Kidney (tissue), 14 donors: ENCODE results near the gene KCP. TPM values are rescaled to one million over a fixed set of nuclear protein-coding genes. Genes with fewer than 3 reads are reported as not detected.
A peak's percentile ranks its signal among the peaks of the same experiment; 100 is the strongest.

Source experiments
- DNase-seq, 5 donors: peaks; one replicate each; pipeline ENCODE4 v3.0.0-alpha.2; 2013 to 2020
- FAIRE-seq: peaks from 2 replicates; lab custom pipeline; 2012; peaks lifted over from hg19 to GRCh38; lab: Jason Lieb, UNC
- H3K27ac ChIP-seq, 2 donors: one replicate each; pipeline ENCODE4 v1.7.0; 2013; ENCODE audit warnings: low read depth in 2 of 2, low read length in 2 of 2, inconsistent platforms in 1 of 2
- H3K27me3 ChIP-seq: one replicate; pipeline ENCODE4 v1.7.1; 2013; ENCODE audit warnings: low read length, inconsistent platforms; ENCODE audit not compliant: control insufficient read depth, insufficient read depth
- H3K36me3 ChIP-seq, 3 donors: one replicate each; pipeline versions ENCODE4 v1.7.0 to v1.7.1; 2013; ENCODE audit warnings: low read length in 3 of 3, control low read depth in 1 of 3, inconsistent platforms in 1 of 3; ENCODE audit not compliant: insufficient read depth in 3 of 3, control insufficient read depth in 2 of 3
- H3K4me1 ChIP-seq, 3 donors: one replicate each; pipeline versions ENCODE4 v1.7.0 to v1.7.1; 2013; ENCODE audit warnings: low read length in 3 of 3, inconsistent platforms in 1 of 3, low read depth in 1 of 3; ENCODE audit not compliant: control insufficient read depth in 2 of 3, insufficient read depth in 2 of 3
- H3K4me3 ChIP-seq, 3 donors: one replicate each; pipeline versions ENCODE4 v1.7.0 to v1.8.1; 2013; ENCODE audit warnings: low read length in 3 of 3, control low read depth in 1 of 3, inconsistent platforms in 1 of 3
- H3K9ac ChIP-seq, 3 donors: one replicate each; pipeline versions ENCODE4 v1.7.0 to v1.7.1; 2013; ENCODE audit warnings: low read length in 3 of 3, control low read depth in 1 of 3, inconsistent platforms in 1 of 3
- H3K9me3 ChIP-seq, 3 donors: one replicate each; pipeline versions ENCODE4 v1.7.0 to v1.7.1; 2013; ENCODE audit warnings: low read length in 3 of 3, control low read depth in 1 of 3, inconsistent platforms in 1 of 3; ENCODE audit not compliant: control insufficient read depth in 2 of 3, insufficient read depth in 1 of 3
- intact Hi-C: fragments of 100-400 bp; cut with DNase I; formaldehyde crosslinking; loops from one replicate; pipeline ENCODE4 v1.11.1; 2022
- polyA plus RNA-seq: library from polyadenylated mRNA; stranded (reverse); fragments of 350-450 nt; fragmentation: Illumina TruSeq; extraction: RNeasy Lipid Tissue Mini Kit (QIAGEN cat#74804); gene quantifications from one replicate; pipeline ENCODE4 v1.2.3, GENCODE V29; 2014; ENCODE audit warnings: low read depth, low replicate concordance; ENCODE audit not compliant: insufficient read depth
- total RNA-seq: library from RNA; stranded (reverse); fragmentation: NEBNext Ultra II Directional; extraction: Animal tissue kit (Norgen Biotek cat#: 25700); gene quantifications from one replicate; pipeline ENCODE4 v1.2.1, GENCODE V29; 2021
- TF ChIP-seq, protein P1 (sequence below): IDR thresholded peaks from 3 replicates; pipeline ENCODE4 v1.5.1; 2012; ENCODE audit warnings: mild to moderate bottlenecking, moderate library complexity, borderline replicate concordance; ENCODE audit not compliant: insufficient read depth; ENCODE audit errors: extremely low read depth
- donor health status: control.
- donor health status: control.
- donor health status: control.
- donor health status: control.
- donor health status: control.
- donor health status: DM: yes; HTN: yes; CAD: no.
- donor health status: Normal renal cell carcinoma (clear cell type).

KCP gene
- total and polyA plus RNA-seq, 2 donors from 2014 or later: 7.7 to 44.6 TPM

DNA sequence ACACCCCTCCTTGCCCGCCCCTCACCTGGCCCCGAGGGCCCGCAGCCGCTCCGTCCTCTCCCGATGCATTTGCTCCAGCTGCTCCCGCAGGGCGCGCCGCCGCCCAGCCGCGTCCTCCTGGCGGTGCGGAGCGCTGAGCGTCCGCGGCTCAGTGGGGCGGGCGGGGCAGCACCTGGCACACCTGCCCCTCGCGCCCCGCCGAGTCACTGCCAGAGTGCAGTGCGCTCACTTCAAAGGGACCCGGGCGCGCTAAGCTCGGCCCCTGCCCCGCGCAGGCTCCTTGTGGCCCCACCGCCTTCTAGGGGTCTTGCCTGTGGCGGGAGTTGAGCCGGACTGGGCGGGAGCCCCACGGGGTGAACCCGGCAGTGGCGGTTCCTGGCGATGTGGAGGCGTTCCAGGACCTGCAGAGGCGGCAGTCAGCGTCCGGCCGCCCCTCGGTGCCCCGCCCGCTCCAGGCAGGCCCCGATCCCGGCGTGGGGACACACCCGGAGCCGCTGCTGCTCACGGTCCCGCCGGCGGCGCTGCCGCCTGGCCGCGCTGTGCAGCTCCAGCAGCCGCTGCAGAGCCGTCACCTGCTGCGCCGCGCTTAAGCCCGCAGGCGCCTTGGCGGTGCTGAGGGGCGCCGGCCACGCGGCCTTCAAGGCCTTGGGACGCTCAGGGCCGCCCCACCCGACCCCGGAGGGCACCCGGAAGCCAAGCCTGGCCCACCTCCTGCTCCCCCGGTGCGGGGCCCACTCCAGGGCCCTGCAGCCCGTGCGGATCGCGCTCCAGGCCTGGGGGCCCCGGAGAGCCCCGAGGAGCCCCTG is 41.2 kb downstream of the KCP start:
- DNase-seq (peak; percentile 57 to 85 (median 76)), FAIRE-seq (no peak)
- H3K4me3 ChIP-seq: peak overlapping the region in 1 of 3 donors; percentile 49
- H3K4me1 ChIP-seq: peaks cover 0 to 13% (median 4%) of the 10 kb centered on the region in 3 donors
- H3K9me3 ChIP-seq: no peaks in the 10 kb centered on the region
- TF ChIP-seq, protein P1, sequence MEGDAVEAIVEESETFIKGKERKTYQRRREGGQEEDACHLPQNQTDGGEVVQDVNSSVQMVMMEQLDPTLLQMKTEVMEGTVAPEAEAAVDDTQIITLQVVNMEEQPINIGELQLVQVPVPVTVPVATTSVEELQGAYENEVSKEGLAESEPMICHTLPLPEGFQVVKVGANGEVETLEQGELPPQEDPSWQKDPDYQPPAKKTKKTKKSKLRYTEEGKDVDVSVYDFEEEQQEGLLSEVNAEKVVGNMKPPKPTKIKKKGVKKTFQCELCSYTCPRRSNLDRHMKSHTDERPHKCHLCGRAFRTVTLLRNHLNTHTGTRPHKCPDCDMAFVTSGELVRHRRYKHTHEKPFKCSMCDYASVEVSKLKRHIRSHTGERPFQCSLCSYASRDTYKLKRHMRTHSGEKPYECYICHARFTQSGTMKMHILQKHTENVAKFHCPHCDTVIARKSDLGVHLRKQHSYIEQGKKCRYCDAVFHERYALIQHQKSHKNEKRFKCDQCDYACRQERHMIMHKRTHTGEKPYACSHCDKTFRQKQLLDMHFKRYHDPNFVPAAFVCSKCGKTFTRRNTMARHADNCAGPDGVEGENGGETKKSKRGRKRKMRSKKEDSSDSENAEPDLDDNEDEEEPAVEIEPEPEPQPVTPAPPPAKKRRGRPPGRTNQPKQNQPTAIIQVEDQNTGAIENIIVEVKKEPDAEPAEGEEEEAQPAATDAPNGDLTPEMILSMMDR: no peak
- no peaks in the 10 kb centered on the region for H3K27me3 ChIP-seq
- H3K36me3 ChIP-seq: peaks cover 0 to 16% (median 0%) of the 10 kb centered on the region in 3 donors
- peak overlapping the region in 2 of 3 donors; percentile 19 to 39 for H3K9ac ChIP-seq
- intact Hi-C loops: no loop called here
- no peak overlapping the region for H3K27ac ChIP-seq

DNA sequence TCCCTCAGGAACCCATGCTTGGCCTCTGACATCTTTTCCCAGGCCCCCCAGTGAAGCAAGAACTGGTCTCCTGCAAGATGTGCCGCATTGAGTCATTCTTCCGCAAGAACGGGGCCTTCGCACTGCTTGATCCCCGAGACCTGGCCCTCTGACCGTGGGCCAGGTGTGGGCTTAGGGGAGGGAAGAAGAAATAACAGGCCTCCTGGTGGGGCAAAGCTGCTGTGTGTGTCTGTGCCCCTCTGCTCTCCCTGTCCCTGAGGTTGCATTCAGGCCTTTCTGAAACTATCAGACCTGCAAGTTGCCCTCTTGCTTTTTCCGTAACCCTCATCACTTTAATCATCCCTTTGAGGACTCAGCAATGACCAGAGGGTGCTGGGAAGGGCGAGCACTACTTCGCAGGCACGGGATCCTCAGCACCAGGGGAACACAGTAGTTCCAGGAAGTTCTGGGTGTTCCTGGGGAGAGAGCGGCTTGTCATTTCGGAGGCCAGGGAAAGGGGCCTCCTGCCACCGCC is 41.8 kb downstream of the KCP start:
- Histone ChIP-seq H3K9ac (peak overlapping the region in 2 of 3 donors; percentile 4 to 19), H3K4me3 (peak overlapping the region in 1 of 3 donors; percentile 49), H3K27me3 (no peaks in the 10 kb centered on the region), H3K4me1 (peaks cover 0 to 13% (median 5%) of the 10 kb centered on the region in 3 donors), H3K9me3 (no peaks in the 10 kb centered on the region), H3K27ac (no peak overlapping the region), H3K36me3 (peaks cover 0 to 16% (median 0%) of the 10 kb centered on the region in 3 donors)
- DNase-seq (no peak), FAIRE-seq (no peak)
- TF ChIP-seq, protein P1: no peak
- intact Hi-C loops: no loop called here

DNA sequence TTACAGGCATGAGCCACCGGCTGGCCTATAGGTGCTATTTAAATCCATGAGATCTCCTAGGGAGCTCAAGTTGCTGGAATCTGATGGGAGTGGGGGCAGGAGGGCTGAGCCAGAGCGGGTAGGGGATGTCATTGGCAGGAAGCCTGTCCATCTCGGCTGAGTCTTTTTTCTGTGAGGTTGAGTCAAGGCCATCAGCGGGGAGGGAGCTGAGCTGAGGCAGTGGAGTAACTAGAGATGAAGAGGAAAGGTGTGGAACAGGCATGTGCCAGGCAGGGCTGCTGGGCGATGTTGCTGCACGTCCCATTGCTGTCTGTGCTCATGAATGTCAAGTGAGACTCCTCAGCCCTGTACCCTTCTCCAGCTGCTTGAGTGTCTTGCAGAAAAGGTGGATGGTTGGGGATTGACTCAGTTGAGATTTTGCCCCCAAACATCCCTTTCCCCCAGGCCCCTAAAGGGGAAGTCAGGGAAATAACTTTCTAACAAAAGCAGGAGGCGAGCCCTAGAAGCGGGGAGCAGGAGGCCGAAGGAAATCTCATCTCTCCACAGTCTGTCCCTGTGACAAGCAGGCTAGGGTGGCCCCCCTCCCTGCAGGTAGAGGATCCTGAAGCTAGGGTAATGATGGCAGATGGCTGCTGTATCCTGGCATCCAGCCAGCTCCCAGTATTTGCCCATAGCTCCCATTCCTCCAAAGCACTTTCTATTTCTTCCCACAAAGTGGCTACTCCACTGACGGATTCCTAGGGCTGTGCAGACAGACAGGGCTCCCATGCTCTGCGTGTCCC is 42.5 kb downstream of the KCP start:
- H3K36me3 ChIP-seq: peaks cover 0 to 16% (median 0%) of the 10 kb centered on the region in 3 donors
- H3K4me1 ChIP-seq: peaks cover 0 to 13% (median 7%) of the 10 kb centered on the region in 3 donors
- no peaks in the 10 kb centered on the region for H3K27me3 ChIP-seq
- DNase-seq: peak in 1 of 5 donors; percentile 40
- intact Hi-C loops: no loop called here
- H3K4me3 ChIP-seq: no peak overlapping the region
- no peak overlapping the region for H3K9ac ChIP-seq
- no peak overlapping the region for H3K27ac ChIP-seq
- TF ChIP-seq, protein P1: no peak
- FAIRE-seq: no peak
- H3K9me3 ChIP-seq: no peaks in the 10 kb centered on the region
